ENCODE data around the gene PCDHA3.
"Not testable (repeated sequence)": the region's sequence is repeated elsewhere in the genome, so short reads cannot be mapped to it uniquely, and the experiment has no call there.

Gene PCDHA3

DNA sequence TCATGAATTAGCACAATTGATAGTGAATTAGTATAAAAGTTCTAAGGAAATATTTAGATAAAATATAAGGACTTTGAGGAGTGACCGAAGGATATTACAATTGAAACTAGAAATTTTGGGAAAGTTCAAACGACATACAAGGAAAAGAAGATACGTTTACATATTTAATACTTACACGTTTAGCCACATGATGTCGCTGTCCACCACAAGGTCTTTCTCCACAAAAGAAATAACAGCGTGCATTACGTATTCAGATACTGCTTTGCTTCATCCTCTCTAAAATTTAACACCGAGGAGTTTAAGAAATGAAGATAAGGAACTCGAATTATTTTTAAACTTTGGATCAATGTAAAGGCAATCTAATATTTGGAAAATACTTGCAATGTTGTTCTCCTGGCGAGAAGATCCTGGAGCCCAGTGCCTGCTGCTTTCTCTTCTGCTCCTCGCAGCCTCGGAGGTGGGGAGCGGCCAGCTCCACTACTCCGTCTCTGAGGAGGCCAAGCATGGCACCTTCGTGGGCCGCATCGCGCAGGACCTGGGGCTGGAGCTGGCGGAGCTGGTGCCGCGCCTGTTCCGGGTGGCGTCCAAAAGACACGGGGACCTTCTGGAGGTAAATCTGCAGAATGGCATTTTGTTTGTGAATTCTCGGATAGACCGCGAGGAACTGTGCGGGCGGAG, at the start of gene PCDHA3:
Gene PCDHA3 (plus strand): TSS at position 242 of the 678 bp plus-strand sequence.
- DNase-seq (ENCODE audit: low read depth) = peak; percentile 15

DNA sequence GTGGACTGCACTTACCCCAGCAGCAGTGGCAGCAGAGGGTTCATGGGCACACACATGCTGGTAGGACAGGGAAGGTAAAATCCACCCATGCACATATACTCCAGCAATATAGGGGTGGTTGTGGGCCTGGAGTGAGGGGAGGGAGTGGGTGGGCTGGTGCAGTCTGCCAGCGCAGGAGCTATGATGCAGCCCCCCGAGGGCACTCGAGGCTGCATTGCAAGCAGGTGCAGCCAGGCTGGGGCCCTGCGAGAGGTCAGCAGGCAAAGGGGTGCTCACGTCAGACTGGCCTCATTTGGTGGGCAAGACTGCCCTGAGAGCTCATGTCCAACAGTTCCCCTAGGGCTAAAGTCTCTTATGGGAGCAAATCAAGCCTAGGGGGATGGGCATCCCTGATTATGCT, 47.3 kb upstream of the PCDHA3 start:
- DNase-seq (ENCODE audit: low read depth) = no peak

DNA sequence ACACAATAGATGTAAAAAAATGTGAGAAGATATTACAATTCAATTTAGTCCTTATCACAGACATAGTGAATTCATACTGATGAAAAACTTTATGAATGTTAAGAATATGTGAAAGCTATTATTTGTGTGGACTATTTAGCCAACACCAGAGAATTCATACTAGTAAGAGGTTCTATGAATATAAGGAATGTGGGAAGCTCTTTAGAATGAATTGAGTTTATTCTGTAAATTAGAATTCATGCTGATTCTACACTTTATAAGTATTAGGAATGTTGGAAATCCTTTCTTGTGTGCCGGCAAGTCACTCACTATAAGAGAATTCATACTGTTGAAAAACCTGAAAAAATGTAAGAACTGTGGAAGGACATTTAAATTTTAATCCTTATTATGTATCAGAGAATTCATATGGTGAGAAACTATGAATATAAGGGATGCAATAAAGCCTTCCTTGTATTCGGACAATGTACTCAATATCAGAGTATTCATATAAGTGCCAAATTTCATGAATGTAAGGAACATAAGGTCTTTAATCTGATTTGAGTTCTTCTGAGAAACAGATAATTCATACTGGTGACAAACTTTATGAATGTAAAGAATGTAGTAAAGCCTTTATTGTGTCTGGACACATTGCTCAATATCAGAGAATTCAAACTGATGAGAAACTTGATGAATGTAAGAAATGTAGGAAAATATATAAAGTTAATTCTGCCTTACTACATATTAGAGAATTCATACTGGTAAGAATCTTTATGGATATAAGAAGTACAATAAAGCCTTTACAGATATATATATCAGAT, 36.5 kb upstream of the PCDHA3 start:
- DNase-seq (ENCODE audit: low read depth) = no peak

- no peak for DNase-seq (ENCODE audit: low read depth)
These were observed 33.4 kb upstream of the PCDHA3 start for GRCh38 chr5:140767444-140767843.

- no peak for DNase-seq (ENCODE audit: low read depth)
These were observed 20.3 kb upstream of the PCDHA3 start for GRCh38 chr5:140780512-140780911.

DNA sequence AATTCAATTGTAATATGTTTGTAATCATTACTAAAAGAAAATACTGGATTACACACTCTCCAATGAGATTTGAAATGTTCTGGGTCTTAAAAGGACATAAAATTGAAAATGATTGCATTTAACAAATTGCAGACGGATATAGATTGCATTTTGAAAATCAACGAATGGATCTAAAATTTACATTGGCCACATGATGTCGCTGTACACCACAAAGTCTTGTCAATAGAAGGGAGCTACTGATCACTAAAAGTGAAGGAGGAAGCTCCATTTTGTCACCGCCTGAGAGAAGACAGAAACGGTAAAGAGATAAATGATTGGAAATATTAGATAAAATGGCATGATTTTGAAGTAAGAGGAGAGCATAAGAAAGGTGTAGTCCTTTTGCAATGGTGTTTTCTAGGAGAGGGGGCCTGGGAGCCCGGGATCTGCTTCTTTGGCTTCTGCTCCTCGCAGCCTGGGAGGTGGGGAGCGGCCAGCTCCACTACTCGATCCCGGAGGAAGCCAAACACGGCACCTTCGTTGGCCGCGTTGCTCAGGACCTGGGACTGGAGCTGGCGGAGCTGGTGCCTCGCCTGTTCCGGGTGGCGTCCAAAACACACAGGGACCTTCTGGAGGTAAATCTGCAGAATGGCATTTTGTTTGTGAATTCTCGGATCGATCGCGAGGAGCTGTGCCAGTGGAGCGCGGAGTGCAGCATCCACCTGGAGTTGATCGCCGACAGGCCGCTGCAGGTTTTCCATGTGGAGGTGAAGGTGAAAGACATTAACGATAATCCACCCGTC, 14.8 kb upstream of the PCDHA3 start, which contains the start of gene PCDHA1:
Gene PCDHA1 (plus strand): TSS at position 236 of the 782 bp plus-strand sequence.
- no peak for DNase-seq (ENCODE audit: low read depth)

DNA sequence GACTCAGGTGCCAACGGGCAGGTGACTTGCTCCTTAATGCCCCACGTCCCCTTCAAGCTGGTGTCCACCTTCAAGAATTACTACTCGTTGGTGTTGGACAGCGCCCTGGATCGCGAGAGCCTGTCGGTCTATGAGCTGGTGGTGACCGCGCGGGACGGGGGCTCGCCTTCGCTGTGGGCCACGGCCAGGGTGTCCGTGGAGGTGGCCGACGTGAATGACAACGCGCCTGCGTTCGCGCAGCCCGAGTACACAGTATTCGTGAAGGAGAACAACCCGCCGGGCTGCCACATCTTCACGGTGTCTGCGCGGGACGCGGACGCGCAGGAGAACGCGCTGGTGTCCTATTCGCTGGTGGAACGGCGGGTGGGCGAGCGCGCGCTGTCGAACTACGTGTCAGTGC, 13.4 kb upstream of the PCDHA3 start:
- not testable (repeated sequence) for DNase-seq (ENCODE audit: low read depth)

DNA sequence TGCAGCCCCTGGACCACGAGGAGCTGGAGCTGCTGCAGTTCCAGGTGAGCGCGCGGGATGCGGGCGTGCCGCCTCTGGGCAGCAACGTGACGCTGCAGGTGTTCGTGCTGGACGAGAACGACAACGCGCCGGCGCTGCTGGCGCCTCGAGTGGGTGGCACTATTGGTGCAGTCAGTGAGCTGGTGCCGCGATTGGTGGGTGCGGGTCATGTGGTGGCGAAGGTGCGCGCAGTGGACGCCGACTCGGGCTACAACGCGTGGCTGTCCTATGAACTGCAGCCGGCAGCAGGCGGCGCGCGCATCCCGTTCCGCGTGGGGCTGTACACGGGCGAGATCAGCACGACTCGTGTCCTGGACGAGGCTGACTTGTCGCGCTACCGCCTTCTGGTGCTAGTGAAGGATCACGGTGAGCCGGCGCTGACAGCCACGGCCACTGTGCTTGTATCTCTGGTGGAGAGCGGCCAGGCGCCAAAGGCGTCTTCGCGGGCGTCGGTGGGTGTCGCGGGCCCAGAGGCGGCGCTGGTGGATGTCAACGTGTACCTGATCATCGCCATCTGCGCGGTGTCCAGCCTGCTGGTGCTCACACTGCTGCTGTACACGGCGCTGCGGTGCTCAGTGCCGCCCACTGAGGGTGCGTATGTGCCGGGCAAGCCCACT, 12.9 kb upstream of the PCDHA3 start:
- DNase-seq (ENCODE audit: low read depth) = not testable (repeated sequence)

DNA sequence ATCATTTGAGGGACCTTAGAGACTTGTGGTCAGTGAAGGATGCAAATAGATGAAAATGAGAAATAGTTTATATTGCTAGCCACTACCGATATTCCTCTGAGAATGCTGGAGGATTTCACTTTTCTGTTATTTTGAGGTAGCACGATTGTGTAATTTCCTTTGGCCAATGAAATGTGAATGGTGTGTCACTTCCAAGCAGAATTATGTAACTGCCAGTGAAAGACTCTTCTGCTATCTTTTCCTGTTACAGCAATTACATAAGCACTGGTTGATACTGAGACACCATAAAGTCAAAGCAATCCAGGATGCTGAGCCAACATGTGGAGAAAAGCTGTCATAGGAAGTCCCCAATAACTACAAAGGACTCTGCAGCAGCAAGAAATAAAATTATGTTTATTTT, 9.8 kb upstream of the PCDHA3 start:
- no peak for DNase-seq (ENCODE audit: low read depth)

DNA sequence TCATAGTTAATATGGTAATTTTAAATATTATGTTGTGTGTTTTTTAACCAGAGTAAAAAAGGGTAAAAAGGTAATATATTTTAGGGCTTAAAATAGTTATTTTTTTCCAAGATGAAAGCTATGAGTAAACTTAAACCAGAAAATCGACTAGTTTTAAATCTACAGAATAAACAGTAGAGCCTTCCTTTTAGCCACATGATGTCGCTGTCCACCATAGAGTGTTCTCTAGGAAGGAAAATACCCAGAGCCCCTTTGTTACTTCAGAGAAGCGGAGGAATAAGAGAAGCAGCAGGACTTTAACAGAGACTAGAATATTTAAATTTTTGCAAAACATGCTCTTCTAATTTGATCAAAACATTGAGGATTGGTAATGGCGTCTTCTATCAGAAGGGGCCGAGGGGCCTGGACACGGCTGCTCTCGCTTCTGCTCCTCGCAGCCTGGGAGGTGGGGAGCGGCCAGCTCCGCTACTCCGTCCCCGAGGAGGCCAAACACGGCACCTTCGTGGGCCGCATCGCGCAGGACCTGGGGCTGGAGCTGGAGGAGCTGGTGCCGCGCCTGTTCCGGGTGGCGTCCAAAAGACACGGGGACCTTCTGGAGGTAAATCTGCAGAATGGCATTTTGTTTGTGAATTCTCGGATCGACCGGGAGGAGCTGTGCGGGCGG, 6.1 kb upstream of the PCDHA3 start, which contains the start of gene PCDHA2:
Gene PCDHA2 (plus strand): TSS at position 258 of the 664 bp plus-strand sequence.
- DNase-seq (ENCODE audit: low read depth) = no peak

- DNase-seq (ENCODE audit: low read depth) = no peak
These were observed 5.6 kb upstream of the PCDHA3 start for GRCh38 chr5:140795259-140795641.

DNA sequence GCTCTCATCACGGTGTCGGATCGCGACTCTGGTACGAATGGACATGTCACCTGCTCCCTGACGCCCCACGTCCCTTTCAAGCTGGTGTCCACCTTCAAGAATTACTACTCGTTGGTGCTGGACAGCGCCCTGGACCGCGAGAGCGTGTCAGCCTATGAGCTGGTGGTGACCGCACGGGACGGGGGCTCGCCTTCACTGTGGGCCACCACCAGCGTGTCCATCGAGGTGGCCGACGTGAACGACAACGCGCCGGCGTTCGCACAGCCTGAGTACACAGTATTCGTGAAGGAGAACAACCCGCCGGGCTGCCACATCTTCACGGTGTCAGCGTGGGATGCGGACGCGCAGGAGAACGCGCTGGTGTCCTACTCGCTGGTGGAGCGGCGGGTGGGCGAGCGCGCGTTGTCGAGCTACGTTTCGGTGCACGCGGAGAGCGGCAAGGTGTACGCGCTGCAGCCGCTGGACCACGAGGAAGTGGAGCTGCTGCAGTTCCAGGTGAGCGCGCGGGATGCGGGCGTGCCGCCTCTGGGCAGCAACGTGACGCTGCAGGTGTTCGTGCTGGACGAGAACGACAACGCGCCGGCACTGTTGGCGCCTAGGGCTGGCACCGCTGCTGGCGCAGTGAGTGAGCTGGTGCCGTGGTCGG, 4.7 kb upstream of the PCDHA3 start:
- not testable (repeated sequence) for DNase-seq (ENCODE audit: low read depth)

- no peak for DNase-seq (ENCODE audit: low read depth)
These were observed 4.2 kb upstream of the PCDHA3 start for GRCh38 chr5:140796718-140797095.

- no peak for DNase-seq (ENCODE audit: low read depth)
These were observed 611 bp downstream of the PCDHA3 start for GRCh38 chr5:140801494-140801841.

DNA sequence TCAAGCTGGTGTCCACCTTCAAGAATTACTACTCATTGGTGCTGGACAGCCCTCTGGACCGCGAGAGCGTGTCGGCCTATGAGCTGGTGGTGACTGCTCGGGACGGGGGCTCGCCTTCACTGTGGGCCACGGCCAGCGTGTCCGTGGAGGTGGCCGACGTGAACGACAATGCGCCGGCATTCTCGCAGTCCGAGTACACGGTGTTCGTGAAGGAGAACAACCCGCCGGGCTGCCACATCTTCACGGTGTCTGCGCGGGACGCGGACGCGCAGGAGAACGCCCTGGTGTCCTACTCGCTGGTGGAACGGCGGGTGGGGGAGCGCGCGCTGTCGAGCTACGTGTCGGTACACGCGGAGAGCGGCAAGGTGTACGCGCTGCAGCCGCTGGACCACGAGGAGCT, 1.5 kb downstream of the PCDHA3 start:
- DNase-seq (ENCODE audit: low read depth) = not testable (repeated sequence)

DNA sequence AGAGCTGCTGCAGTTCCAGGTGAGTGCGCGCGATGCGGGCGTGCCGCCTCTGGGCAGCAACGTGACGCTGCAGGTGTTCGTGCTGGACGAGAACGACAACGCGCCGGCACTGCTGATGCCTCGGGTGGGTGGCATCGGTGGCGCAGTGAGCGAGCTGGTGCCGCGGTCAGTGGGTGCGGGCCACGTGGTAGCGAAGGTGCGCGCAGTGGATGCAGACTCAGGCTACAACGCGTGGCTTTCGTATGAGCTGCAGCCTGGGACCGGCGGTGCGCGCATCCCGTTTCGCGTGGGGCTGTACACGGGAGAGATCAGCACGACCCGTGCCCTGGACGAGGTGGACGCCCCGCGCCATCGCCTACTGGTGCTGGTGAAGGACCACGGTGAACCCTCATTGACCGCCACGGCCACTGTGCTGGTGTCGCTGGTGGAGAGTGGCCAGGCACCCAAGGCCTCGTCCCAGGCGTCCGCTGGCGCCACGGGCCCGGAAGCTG, 2.0 kb downstream of the PCDHA3 start:
- no peak for DNase-seq (ENCODE audit: low read depth)

DNA sequence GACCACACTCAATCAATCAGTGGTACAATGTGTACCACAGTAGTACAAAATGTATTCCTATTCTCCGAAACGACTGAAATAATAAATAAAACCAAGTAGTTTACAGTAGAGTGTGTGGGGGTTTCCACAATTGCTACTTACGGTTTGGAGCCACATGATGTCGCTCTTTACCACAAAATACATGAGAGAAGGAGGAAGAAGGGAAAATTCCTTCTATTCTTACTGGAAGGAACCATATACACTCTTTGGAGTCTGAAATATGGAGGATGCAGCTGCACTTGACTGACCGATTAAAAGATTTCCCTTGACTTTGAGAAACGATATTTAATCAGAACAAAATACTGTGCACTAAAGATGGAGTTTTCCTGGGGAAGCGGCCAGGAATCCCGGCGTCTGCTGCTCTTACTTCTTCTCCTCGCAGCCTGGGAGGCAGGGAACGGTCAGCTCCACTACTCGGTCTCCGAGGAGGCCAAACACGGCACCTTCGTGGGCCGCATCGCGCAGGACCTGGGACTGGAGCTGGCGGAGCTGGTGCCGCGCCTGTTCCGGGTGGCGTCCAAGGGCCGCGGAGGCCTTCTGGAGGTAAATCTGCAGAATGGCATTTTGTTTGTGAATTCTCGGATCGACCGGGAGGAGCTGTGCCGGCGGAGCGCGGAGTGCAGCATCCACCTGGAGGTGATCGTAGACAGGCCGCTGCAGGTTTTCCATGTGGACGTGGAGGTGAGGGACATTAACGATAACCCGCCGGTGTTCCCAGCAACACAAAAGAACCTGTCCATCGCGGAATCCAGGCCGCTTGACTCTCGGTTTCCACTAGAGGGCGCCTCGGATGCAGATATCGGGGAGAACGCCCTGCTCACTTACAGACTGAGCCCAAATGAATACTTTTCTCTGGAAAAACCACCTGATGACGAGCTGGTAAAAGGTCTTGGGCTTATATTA, 6.2 kb downstream of the PCDHA3 start, which contains the start of gene PCDHA4:
Gene PCDHA4 (plus strand): TSS at position 235 of the 942 bp plus-strand sequence.
- DNase-seq (ENCODE audit: low read depth) = no peak

DNA sequence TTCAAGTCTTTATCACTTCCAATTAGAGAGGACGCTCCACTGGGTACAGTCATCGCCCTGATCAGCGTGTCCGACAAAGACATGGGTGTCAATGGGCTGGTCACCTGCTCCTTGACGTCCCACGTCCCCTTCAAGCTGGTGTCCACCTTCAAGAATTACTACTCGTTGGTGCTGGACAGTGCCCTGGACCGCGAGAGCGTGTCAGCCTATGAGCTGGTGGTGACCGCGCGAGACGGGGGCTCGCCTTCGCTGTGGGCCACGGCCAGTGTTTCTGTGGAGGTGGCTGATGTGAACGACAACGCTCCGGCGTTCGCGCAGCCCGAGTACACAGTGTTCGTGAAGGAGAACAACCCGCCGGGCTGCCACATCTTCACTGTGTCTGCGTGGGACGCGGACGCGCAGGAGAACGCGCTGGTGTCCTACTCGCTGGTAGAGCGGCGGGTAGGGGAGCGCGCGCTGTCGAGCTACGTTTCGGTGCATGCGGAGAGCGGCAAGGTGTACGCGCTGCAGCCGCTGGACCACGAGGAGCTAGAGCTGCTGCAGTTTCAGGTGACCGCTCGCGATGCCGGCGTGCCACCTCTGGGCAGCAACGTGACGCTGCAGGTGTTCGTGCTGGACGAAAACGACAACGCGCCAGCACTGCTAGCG, 7.5 kb downstream of the PCDHA3 start:
- not testable (repeated sequence) for DNase-seq (ENCODE audit: low read depth)

DNA sequence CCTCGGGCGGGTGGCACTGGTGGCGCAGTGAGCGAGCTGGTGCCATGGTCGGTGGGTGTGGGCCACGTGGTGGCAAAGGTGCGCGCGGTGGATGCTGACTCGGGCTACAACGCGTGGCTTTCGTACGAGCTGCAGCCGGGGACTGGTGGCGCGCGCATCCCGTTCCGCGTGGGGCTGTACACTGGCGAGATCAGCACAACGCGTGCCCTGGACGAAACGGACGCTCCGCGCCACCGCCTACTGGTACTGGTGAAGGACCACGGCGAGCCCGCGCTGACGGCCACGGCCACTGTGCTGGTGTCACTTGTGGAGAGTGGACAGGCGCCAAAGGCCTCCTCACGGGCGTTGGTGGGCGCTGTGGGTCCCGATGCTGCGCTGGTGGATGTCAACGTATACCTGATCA, 8.0 kb downstream of the PCDHA3 start:
- no peak for DNase-seq (ENCODE audit: low read depth)
